ENCODE measurements around the gene AHCYL2.
A peak's percentile ranks its signal among the peaks of the same experiment; 100 is the strongest.
"Not testable (repeated sequence)": the region's sequence is repeated elsewhere in the genome, so short reads cannot be mapped to it uniquely, and the experiment has no call there.

AHCYL2 gene

GRCh38 chr7:129244220-129244619 lies 19.4 kb downstream of the AHCYL2 start:
- no peak for DNase-seq (ENCODE audit: low spot score)

GRCh38 chr7:129245533-129245932 lies 20.7 kb downstream of the AHCYL2 start:
- DNase-seq (ENCODE audit: low spot score), result no peak

DNA sequence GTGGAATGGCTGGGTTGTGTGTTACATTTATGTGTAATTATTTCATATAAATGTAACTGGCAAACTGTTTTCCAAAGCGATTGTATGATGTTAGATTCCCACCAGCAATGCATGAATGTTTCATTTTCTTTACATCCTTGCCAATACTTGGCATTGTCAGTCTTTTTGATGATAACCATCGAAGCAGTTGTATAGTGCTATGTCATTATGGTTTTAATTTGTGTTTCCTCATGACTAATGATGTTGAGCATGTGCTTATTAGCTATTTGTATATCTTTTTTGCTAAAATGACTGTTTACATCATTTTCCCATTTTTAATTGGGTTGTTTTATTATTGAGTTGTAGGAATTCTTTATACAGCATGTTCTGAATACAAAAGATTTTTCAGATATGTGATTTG lies 22.3 kb downstream of the AHCYL2 start:
- no peak for DNase-seq (ENCODE audit: low spot score)

- DNase-seq (ENCODE audit: low spot score), result no peak
These were observed 27.3 kb downstream of the AHCYL2 start for GRCh38 chr7:129252128-129252527.

- DNase-seq (ENCODE audit: low spot score), result not testable (repeated sequence)
These were observed 27.8 kb downstream of the AHCYL2 start for GRCh38 chr7:129252603-129253002.

DNA sequence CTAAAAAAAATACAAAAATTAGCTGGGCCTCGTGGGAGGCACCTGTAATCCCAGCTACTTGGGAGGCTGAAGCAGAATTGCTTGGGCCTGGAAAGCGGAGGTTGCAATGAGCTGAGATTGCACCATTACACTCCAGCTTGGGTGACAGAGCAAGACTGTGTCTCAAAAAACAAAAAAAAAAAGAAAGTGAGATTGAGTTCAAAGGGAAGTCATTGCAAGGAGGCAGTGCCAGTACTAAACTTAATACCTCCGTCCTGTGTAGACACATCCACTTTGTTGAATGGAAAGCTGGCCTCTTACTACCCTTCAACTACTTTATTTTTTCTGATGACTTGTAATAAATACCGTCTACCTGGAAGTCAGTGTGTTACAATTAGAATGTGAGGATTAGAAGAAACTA lies 31.0 kb downstream of the AHCYL2 start:
- no peak for DNase-seq (ENCODE audit: low spot score)

DNA sequence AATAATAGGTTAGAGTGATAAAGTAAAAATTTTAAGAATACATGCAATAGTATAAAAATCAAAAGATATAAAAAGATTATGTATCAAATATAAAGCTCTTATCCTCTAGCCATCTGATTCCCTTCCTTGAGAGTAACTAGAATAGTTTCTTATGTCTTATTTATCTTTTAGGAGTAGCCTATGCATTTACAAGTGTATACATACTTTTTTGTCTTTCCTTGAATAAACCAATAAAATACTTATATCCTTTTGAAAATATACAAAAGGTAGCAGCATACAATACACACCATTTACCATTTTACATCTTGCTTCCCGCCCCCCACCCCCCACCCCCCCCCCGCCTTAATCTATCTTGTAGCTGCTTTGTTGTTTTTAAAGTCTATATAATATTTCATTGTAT lies 31.4 kb downstream of the AHCYL2 start:
- DNase-seq (ENCODE audit: low spot score), result no peak

DNA sequence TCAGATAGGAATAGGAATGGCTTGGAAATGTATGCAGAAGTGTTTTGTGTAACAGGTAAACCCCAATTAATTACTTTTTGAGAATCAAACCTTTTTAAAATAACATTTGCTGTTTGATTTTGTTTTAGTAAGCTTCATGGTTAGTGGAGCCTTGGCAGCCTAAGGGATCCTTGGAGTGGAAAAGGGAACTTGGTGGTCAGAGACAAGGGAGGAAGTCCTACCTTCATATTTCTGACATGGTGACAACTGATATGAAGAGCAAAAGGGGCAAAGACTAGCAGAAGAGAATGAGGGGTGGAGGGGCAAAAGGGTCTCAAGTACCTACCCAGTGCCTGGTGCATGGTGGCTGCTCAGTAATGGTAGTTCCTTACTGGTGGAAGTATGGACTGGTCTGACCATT lies 32.3 kb downstream of the AHCYL2 start:
- no peak for DNase-seq (ENCODE audit: low spot score)

GRCh38 chr7:129258649-129259389 lies 34.0 kb downstream of the AHCYL2 start:
- no peak for DNase-seq (ENCODE audit: low spot score)

- DNase-seq (ENCODE audit: low spot score), result no peak
These were observed 37.5 kb downstream of the AHCYL2 start for GRCh38 chr7:129262324-129262723.

DNA sequence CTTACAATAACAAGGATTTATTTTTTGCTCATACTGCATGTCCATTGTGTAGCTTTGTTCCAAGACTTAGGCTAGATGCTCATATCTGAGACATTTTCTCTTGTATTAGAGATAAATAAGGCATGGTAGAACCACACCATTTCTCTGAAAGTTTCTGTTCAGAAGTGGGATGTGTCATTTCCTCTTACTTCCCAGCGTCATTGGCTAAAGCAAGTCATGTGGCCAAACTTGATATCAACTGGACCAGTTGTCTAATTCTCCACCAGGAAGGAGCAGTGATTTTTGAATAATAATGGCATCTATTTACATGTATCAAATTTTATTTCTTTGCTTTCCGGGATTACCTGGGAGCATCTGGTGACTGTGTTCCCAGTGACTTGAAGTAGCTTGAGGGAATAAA lies 38.3 kb downstream of the AHCYL2 start:
- peak; percentile 14 for DNase-seq (ENCODE audit: low spot score)

- DNase-seq (ENCODE audit: low spot score), result no peak
These were observed 39.7 kb downstream of the AHCYL2 start for GRCh38 chr7:129264534-129264933.

GRCh38 chr7:129265328-129265727 lies 40.5 kb downstream of the AHCYL2 start:
- no peak for DNase-seq (ENCODE audit: low spot score)

GRCh38 chr7:129266181-129266580 lies 41.4 kb downstream of the AHCYL2 start:
- DNase-seq (ENCODE audit: low spot score), result no peak

DNA sequence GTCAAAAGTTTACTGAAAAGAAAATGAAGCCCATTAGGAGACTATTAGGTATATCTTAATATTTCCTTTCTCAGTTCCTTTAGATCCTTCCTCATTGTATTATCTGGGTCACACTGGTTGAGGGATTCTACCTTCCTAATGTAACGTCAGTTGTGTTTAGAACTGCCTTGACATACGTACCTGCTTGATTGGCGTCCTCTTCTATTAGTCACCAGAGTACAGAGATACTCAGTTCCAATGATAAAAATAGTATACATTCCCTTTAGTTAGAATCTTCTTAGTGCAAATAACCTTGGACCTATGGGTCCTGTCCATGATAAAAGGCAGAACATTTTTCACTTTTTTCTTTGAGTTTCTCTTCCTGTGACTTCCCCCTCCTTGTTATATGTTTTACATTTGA lies 45.2 kb downstream of the AHCYL2 start:
- no peak for DNase-seq (ENCODE audit: low spot score)

DNA sequence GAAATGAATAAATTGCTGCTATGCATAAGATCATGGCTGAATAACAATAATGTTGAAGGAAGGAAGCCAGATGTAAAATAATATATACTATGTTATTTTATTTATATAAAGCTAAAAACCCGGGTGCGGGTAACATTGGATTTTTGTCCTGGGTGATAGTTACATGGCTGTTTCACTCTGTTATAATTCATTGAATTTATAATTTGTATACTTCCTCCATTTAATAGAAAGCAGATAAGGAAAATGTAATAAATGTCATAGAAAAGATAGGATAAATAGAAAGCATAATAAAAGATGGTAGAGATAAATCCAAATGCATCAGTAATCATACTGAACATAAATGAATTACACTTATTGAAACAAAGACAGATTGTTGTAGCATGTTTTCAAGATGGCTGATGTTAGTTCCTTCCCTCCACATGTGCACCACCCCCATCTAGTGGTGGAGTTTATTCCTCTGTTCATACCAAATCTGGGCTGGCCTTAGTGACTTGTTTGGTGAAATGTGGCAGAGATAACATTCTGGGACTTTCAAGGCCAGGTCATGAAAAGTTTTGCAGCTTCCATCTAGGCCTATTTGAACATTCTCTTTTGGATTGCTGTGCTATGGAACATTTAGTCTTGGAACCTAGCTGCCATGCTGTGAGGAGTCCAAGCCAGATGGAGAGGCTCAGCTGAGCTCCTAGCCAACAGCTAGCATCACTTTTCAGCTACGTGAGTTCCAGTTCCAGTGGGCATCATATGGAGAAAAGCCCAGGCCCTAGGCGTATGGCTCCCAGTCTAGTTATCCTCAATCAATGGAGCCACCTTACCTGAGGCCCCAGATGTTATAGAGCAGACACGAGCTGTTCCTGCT lies 46.9 kb downstream of the AHCYL2 start:
- DNase-seq (ENCODE audit: low spot score), result peak; percentile 81

GRCh38 chr7:129273936-129274335 lies 49.1 kb downstream of the AHCYL2 start:
- DNase-seq (ENCODE audit: low spot score), result no peak

GRCh38 chr7:129277629-129278028 lies 52.8 kb downstream of the AHCYL2 start:
- DNase-seq (ENCODE audit: low spot score), result no peak

GRCh38 chr7:129278688-129279087 lies 53.9 kb downstream of the AHCYL2 start:
- no peak for DNase-seq (ENCODE audit: low spot score)

GRCh38 chr7:129279757-129280156 lies 54.9 kb downstream of the AHCYL2 start:
- no peak for DNase-seq (ENCODE audit: low spot score)

- DNase-seq (ENCODE audit: low spot score), result no peak
These were observed 56.3 kb downstream of the AHCYL2 start for GRCh38 chr7:129281163-129281562.

- no peak for DNase-seq (ENCODE audit: low spot score)
These were observed 58.0 kb downstream of the AHCYL2 start for GRCh38 chr7:129282865-129283264.

GRCh38 chr7:129283936-129284335 lies 59.1 kb downstream of the AHCYL2 start:
- DNase-seq (ENCODE audit: low spot score), result no peak

All from CD4-positive, alpha-beta T cell treated with Interleukin-2 at 100 ng/mL for 4 hours (primary cell).